Hepatocyte (in vitro differentiated cells): Measurements from ENCODE around the gene NOX5. TPM values are rescaled to one million over a fixed set of nuclear protein-coding genes. Genes with fewer than 3 reads are reported as not detected.

Experiments
- DNase-seq: peaks from one replicate; pipeline ENCODE4 v3.0.0-alpha.2; 2016; ENCODE audit warnings: low spot score
- H2AFZ ChIP-seq: fragments of 200-600 bp; sonication (generic); 2 replicates; pipeline ENCODE4 v1.6.0; 2016; ENCODE audit warnings: antibody characterized with exemption, mild to moderate bottlenecking
- H3K27ac ChIP-seq: fragments of 200-600 bp; sonication (generic); 2 replicates; pipeline ENCODE4 v1.5.1; 2016; ENCODE audit warnings: mild to moderate bottlenecking
- H3K27me3 ChIP-seq: fragments of 200-600 bp; sonication (generic); 2 replicates; pipeline ENCODE4 v1.6.1; 2016
- H3K36me3 ChIP-seq: fragments of 200-600 bp; sonication (generic); replicated peaks from 2 replicates; pipeline ENCODE4 v1.5.1; 2016; ENCODE audit warnings: low read depth; ENCODE audit not compliant: insufficient read depth
- H3K4me1 ChIP-seq: fragments of 200-600 bp; sonication (generic); 2 replicates; pipeline ENCODE4 v1.5.1; 2016; ENCODE audit warnings: mild to moderate bottlenecking, moderate library complexity; ENCODE audit not compliant: insufficient read depth
- H3K4me2 ChIP-seq: fragments of 200-600 bp; sonication (generic); 2 replicates; pipeline ENCODE4 v1.6.0; 2016
- H3K4me3 ChIP-seq: fragments of 200-600 bp; sonication (generic); 2 replicates; pipeline ENCODE4 v1.5.1; 2016; ENCODE audit warnings: mild to moderate bottlenecking
- H3K79me2 ChIP-seq: fragments of 200-600 bp; sonication (generic); 2 replicates; pipeline ENCODE4 v1.6.0; 2017; ENCODE audit warnings: mild to moderate bottlenecking
- H3K9me2 ChIP-seq: fragments of 200-600 bp; sonication (generic); replicated peaks from 2 replicates; pipeline ENCODE4 v1.6.0; 2017; ENCODE audit warnings: mild to moderate bottlenecking; ENCODE audit not compliant: insufficient read depth
- H3K9me3 ChIP-seq: fragments of 200-600 bp; sonication (generic); 2 replicates; pipeline ENCODE4 v1.5.1; 2016; ENCODE audit warnings: low read depth, mild to moderate bottlenecking
- H4K20me1 ChIP-seq: fragments of 200-600 bp; sonication (generic); 2 replicates; pipeline ENCODE4 v1.6.0; 2016; ENCODE audit warnings: mild to moderate bottlenecking; ENCODE audit not compliant: insufficient read depth, poor library complexity, severe bottlenecking
- EZH2 ChIP-seq: fragments of 200-600 bp; sonication (generic); IDR thresholded peaks from 2 replicates; pipeline ENCODE4 v1.6.1; 2016; ENCODE audit warnings: antibody characterized with exemption, mild to moderate bottlenecking, borderline replicate concordance
- EZH2phosphoT487 ChIP-seq: fragments of 200-600 bp; sonication (generic); IDR thresholded peaks from one replicate; pipeline ENCODE4 v1.6.1; 2018; ENCODE audit warnings: antibody characterized with exemption, mild to moderate bottlenecking, low read depth, moderate library complexity; ENCODE audit not compliant: unreplicated experiment, severe bottlenecking
- WGBS: methylation state at CpG from one replicate; pipeline ENCODE4 v1.1.6; 2016; ENCODE audit warnings: low lambda C conversion rate; ENCODE audit errors: missing lambda C conversion rate; 5-methylcytosine and 5-hydroxymethylcytosine counted together
- polyA plus RNA-seq: library from polyadenylated mRNA; unstranded; fragments of >200 nt; fragmentation: Nextera tagmentation; extraction: Ambion mirVana; gene quantifications from 2 replicates; pipeline ENCODE4 v1.2.1, GENCODE V29; 2016
- total RNA-seq: library from RNA; depleted of rRNA; stranded (reverse); fragments of >200 nt; gene quantifications from 2 replicates; pipeline ENCODE4 v1.2.3, GENCODE V29; 2014
- TF ChIP-seq, protein P1 (sequence below): fragments of 200-600 bp; sonication (generic); IDR thresholded peaks from 2 replicates; pipeline ENCODE4 v1.5.1; 2016; ENCODE audit warnings: antibody characterized with exemption, mild to moderate bottlenecking; ENCODE audit not compliant: poor library complexity

Gene NOX5
- total and polyA plus RNA-seq, 2 experiments from 2014 or later: 0.13 TPM; not detected in 1

DNA sequence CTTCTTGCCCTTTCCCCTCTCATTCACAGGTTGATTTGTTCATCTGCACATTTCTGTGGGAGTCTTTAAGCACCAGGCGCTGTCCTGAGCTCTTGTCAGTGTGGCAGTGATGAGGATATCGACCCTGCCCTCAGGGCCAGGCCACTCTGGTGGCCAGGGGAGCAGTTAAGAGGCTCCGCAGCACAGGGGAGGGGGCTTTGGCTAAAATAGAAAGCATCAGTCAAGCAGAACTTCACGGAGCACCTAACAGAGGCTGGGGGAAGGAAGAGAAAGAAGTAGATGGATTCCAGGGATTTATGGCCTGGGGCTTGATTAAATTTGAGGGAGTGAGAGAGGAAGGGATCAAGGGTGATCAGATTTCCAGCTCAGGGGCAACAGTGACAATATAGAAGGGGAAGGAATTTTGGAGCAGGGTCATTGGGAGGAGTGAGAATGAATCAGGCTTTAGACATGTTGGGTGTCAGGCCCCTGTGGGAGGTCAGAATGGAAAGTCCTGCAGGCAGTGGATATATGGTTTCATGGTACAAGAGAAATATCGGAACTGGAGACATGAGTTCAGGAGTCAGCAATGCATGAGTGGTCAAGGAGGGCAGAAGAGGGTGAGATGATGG lies 73.0 kb downstream of the NOX5 start:
- Histone ChIP-seq H4K20me1 (no peaks in the 10 kb centered on the region), H3K4me1 (peaks cover 4% of the 10 kb centered on the region), H3K27ac (no peak overlapping the region), H3K27me3 (no peaks in the 10 kb centered on the region), H3K36me3 (no peaks in the 10 kb centered on the region), H3K4me2 (no peak overlapping the region), H2AFZ (no peak overlapping the region), H3K4me3 (no peak overlapping the region), H3K79me2 (no peaks in the 10 kb centered on the region), H3K9me3 (no peaks in the 10 kb centered on the region), H3K9me2 (no peaks in the 10 kb centered on the region)
- no peak for DNase-seq
- TF ChIP-seq EZH2: no peak
- TF ChIP-seq, protein P1, sequence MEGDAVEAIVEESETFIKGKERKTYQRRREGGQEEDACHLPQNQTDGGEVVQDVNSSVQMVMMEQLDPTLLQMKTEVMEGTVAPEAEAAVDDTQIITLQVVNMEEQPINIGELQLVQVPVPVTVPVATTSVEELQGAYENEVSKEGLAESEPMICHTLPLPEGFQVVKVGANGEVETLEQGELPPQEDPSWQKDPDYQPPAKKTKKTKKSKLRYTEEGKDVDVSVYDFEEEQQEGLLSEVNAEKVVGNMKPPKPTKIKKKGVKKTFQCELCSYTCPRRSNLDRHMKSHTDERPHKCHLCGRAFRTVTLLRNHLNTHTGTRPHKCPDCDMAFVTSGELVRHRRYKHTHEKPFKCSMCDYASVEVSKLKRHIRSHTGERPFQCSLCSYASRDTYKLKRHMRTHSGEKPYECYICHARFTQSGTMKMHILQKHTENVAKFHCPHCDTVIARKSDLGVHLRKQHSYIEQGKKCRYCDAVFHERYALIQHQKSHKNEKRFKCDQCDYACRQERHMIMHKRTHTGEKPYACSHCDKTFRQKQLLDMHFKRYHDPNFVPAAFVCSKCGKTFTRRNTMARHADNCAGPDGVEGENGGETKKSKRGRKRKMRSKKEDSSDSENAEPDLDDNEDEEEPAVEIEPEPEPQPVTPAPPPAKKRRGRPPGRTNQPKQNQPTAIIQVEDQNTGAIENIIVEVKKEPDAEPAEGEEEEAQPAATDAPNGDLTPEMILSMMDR: no peak
- TF ChIP-seq EZH2phosphoT487: no peak
- WGBS: 77% methylated on average over 5 of the region's 5 CpGs

DNA sequence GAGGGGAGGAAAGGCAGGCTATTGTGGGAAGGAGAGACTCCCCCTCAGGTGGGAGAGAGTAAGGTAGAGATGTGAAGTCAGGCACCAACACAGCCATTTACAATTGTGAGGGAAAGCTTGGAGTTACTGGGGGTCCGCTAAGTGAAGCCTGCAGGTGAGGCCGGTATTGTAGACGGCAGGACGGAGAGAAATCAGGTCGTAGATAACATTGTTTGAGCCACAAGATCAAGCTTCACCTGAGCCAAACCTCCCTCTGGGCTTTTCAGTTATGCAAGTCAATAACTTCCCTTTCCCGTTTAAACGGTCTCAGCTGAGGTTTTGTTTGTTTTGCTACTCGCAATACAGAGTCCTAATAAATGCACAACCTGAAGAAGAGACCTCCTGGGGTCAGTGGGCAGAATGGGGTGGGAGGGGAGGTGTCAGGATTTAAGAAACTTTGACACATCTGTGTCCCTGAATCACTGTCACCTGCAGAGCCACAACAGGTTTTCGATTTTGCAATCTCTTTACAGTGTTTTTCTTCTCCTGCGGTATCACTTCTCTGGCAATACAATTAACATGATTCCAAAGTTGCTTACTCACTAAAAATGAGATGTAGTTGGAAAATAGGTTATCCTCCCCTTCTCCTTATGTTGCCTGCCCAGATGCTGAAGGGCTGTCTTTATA lies 73.9 kb downstream of the NOX5 start:
- Histone ChIP-seq H3K4me1 (no peaks in the 10 kb centered on the region), H4K20me1 (no peaks in the 10 kb centered on the region), H3K27me3 (no peaks in the 10 kb centered on the region), H3K4me2 (no peak overlapping the region), H3K79me2 (no peaks in the 10 kb centered on the region), H3K9me2 (no peaks in the 10 kb centered on the region), H2AFZ (no peak overlapping the region), H3K9me3 (no peaks in the 10 kb centered on the region), H3K36me3 (no peaks in the 10 kb centered on the region), H3K27ac (no peak overlapping the region), H3K4me3 (no peak overlapping the region)
- TF ChIP-seq EZH2: no peak
- TF ChIP-seq, protein P1: no peak
- no peak for TF ChIP-seq EZH2phosphoT487
- DNase-seq: no peak
- 29% methylated on average over 10 of the region's 10 CpGs for WGBS

DNA sequence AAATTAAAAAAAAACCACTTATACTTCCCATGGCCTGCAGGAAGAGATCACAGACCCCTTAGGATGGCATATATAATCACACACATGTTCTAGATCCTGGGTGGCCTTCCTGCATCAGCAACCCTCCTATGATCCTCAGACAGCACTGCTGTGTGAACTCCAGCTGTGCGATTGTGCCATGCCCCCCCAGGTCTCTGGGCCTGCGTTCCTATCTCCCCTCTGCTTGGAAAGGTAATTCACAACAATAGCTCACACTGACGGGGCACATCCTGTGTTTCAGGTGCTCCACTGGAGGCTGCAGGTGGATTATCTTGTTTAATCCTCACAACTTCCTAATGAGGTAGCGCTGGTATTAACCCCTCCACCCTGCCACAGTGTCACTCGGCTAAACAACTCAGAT lies 74.8 kb downstream of the NOX5 start:
- Histone ChIP-seq H3K9me2 (no peaks in the 10 kb centered on the region), H3K4me3 (no peak overlapping the region), H3K79me2 (no peaks in the 10 kb centered on the region), H3K9me3 (no peaks in the 10 kb centered on the region), H3K4me1 (no peaks in the 10 kb centered on the region), H2AFZ (no peak overlapping the region), H3K36me3 (no peaks in the 10 kb centered on the region), H4K20me1 (no peaks in the 10 kb centered on the region), H3K4me2 (no peak overlapping the region), H3K27me3 (no peaks in the 10 kb centered on the region), H3K27ac (no peak overlapping the region)
- TF ChIP-seq EZH2: no peak
- TF ChIP-seq, protein P1: no peak
- TF ChIP-seq EZH2phosphoT487: no peak
- WGBS: 49% methylated on average over 5 of the region's 5 CpGs
- no peak for DNase-seq
